NK-92 (cell line): Measurements from ENCODE around the gene ZBTB4.
A peak's percentile ranks its signal among the peaks of the same experiment; 100 is the strongest.
"Not testable (repeated sequence)": the region's sequence is repeated elsewhere in the genome, so short reads cannot be mapped to it uniquely, and the experiment has no call there.

Experiments
- DNase-seq: peaks from one replicate; lab custom pipeline; 2025; ENCODE audit not compliant: unreplicated experiment; lab: John Stamatoyannopoulos, UW

The ZBTB4 gene

GRCh38 chr17:7496470-7497183 is 17.2 kb upstream of the ZBTB4 start:
- no peak for DNase-seq

DNA sequence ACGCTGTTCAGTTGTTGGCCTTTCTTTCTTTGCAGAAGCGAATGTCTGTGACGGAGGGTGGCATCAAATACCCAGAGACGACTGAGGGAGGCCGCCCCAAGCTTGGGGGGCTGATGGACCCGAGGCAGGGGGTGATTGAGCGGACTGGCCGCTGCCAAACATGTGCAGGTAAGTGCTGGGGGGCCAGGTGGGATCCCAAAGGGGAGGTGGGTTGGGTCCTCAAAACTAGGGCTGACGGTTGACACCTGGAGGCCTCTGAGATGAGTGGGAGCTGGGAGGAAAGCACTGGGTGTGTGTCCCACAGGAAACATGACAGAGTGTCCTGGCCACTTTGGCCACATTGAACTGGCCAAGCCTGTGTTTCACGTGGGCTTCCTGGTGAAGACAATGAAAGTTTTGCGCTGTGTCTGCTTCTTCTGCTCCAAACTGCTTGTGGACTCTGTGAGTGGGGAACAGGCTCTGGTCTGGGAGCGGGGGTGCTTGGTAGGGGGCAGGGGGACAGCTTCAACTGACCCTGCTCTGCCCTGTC is 16.5 kb upstream of the ZBTB4 start:
- DNase-seq: no peak

- no peak for DNase-seq
Observed at GRCh38 chr17:7493941-7494340, 14.5 kb upstream of the ZBTB4 start.

DNA sequence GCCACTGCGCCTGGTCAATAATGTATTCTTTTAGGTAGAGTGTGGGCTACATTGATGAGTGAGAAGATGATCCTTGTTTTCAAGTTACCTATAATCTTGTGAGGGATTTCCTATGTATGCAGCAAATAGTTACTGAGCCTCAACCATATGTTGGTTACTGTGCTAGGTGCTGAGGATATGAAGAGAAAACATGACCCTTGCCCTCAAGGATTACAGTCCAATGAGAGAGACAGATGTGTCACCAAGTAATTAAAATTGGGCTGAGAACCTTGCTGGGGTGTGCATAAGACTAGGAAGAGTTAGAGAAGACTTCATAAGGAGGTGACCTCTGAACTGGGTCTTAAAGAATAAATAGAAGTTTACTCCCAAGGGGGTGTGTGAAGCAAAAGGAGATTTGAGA is 12.2 kb upstream of the ZBTB4 start:
- no peak for DNase-seq

- no peak for DNase-seq
Observed at GRCh38 chr17:7490144-7490543, 10.7 kb upstream of the ZBTB4 start.

DNA sequence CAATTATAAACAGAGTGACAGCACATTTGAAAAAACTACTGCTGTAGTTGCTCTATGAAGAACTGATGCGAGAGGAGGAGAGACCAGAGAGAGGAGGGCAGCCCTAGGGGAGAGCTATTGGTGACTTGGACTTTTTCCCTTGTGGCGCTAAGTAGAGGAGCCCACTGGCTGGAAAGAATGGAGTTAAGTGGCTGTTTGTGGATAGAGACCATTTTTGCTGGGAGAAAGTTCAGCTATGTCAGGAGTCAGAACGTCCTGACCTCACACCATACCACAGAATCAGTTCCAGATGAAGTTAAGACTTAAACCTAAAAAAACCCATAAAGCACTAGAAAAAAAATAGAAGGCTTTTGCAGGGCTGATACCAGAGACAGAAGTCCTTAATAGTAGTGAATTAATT is 6.8 kb upstream of the ZBTB4 start:
- DNase-seq: no peak

DNA sequence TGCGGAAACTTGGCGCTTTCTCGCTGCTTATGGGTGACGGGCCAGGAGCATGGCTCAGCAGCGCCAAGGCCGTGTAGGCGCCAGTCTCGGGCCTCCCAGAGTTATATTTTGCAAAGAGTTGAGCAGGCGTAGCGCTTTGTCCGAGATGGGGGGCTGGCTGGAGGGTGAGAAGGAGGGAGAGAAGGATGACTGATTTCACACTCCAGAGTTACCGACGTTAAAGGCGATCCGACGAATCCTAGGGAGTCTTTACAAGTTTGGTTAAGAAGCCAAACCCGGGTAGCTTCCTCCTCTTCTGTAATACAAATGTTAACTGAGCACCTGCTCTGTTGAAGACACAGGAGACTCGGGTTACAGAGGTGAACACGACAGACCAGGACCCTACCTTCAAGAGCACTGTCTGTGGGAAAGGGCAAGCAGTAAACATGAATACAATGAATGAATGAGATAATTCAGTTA is 5.5 kb upstream of the ZBTB4 start:
- no peak for DNase-seq

GRCh38 chr17:7484067-7484918 is 4.9 kb upstream of the ZBTB4 start, which contains the start of gene POLR2A:
POLR2A (plus strand) TSS chr17:7484366.
- peak; percentile 83 for DNase-seq

GRCh38 chr17:7483255-7484066 is 4.0 kb upstream of the ZBTB4 start:
- DNase-seq: peak; percentile 69

- DNase-seq: not testable (repeated sequence)
Observed at GRCh38 chr17:7482742-7483088, 3.3 kb upstream of the ZBTB4 start.

DNA sequence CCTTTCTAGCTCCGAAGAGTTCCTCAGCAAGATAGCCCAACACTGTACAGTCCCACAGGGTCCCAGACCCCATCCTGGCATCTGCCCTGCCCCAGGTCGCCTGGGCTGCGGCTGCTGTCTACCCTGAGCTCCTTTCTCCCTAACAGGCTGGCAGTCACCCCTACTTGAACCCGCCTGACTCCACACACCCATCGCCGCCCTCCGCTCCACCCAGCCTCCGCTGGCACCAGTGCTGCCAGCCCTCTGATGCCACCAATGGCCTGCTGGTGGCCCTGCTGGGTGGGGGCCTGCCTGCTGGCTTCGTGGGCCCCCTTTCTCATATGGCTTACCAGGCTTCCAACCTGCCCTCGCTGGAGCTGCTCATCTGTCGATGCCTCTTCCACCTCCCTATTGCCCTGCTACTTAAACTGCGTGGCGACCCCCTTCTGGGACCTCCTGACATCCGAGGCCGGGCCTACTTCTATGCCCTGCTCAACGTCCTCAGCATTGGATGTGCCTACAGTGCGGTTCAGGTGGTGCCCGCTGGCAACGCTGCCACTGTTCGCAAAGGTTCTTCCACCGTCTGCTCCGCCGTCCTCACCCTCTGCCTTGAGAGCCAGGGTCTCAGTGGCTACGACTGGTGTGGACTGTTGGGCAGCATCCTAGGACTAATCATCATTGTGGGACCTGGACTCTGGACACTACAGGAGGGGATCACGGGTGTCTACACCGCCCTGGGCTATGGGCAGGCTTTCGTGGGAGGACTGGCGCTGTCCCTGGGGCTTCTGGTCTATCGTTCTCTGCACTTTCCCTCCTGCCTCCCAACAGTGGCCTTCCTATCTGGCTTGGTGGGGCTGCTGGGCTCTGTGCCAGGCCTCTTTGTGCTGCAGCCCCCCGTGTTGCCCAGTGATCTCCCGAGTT is 2.7 kb upstream of the ZBTB4 start:
- not testable (repeated sequence) for DNase-seq

DNA sequence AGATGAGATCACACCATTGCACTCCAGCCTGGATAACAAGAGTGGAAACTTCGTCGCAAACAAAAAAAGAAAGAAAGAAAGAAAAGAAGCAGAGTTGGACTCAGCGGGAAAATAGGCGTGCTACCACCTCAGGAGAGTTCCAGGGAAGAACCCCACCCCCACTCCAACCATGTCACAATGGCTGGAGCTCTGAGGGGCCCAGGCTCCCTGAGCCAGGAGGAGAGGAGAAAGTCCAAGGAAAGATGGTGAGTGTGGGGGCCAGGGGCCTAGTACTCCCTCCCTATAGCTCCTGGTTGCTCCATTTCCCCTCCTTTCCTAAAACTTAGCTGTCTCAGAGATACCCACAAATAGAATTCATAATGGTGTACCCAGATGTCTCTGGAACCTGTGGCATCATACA is 1.8 kb upstream of the ZBTB4 start, which contains the start of gene SLC35G6:
SLC35G6 (plus strand) TSS at position 172 of the 400 bp plus-strand sequence; CDS start at position 243, 71 bp downstream.
- not testable (repeated sequence) for DNase-seq

DNA sequence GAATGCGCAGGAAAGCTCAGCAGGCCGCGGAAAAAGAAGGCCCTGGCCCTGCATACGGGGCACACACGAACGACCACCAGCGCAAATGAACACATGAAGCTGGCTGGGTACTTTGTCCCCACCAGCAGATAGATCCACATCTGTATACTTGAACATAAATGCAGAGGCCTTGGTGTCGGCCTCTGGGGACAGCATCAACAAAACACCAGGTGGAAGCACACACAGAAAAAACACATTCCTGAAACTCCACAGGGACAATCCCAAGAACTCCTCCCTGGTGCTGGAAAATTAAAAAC is 606 bp upstream of the ZBTB4 start:
- DNase-seq: no peak

- no peak for DNase-seq
Observed at GRCh38 chr17:7478276-7479212, 887 bp downstream of the ZBTB4 start.

GRCh38 chr17:7477392-7478275 is 1.8 kb downstream of the ZBTB4 start:
- DNase-seq: no peak

GRCh38 chr17:7476951-7477350 is 2.5 kb downstream of the ZBTB4 start:
- DNase-seq: no peak

GRCh38 chr17:7476494-7476893 is 2.9 kb downstream of the ZBTB4 start:
- no peak for DNase-seq

GRCh38 chr17:7475764-7476422 is 3.5 kb downstream of the ZBTB4 start:
- no peak for DNase-seq
